HG03025 (cell line): ENCODE data around the gene EIF2B2.

ENCODE experiments used
- ATAC-seq: cut with Tn5 transposase; IDR thresholded peaks from one replicate; pipeline ENCODE4 v1.9.1; 2021; ENCODE audit warnings: mild to moderate bottlenecking, moderate library complexity; ENCODE audit not compliant: unreplicated experiment, low FRiP score

Gene EIF2B2

GRCh38 chr14:74973003-74973653 lies 29.6 kb upstream of the EIF2B2 start:
- no peak for ATAC-seq

- ATAC-seq = no peak
Measured at GRCh38 chr14:74973905-74974363, 28.8 kb upstream of the EIF2B2 start.

- ATAC-seq = no peak
Measured at GRCh38 chr14:74974364-74975058, 28.2 kb upstream of the EIF2B2 start.

- ATAC-seq = no peak
Measured at GRCh38 chr14:74975059-74975810, 27.5 kb upstream of the EIF2B2 start.

GRCh38 chr14:74976264-74977113 lies 26.2 kb upstream of the EIF2B2 start:
- ATAC-seq = no peak

GRCh38 chr14:74977164-74977900 lies 25.4 kb upstream of the EIF2B2 start:
- ATAC-seq = no peak

GRCh38 chr14:74977901-74978385 lies 24.8 kb upstream of the EIF2B2 start:
- ATAC-seq = no peak

- ATAC-seq = no peak
Measured at GRCh38 chr14:74978416-74978947, 24.2 kb upstream of the EIF2B2 start.

- no peak for ATAC-seq
Measured at GRCh38 chr14:74979029-74979428, 23.7 kb upstream of the EIF2B2 start.

GRCh38 chr14:74979442-74980397 lies 23.0 kb upstream of the EIF2B2 start:
- no peak for ATAC-seq

GRCh38 chr14:74980398-74980730 lies 22.4 kb upstream of the EIF2B2 start:
- no peak for ATAC-seq

GRCh38 chr14:74980731-74981461 lies 21.8 kb upstream of the EIF2B2 start:
- no peak for ATAC-seq

GRCh38 chr14:74981462-74981782 lies 21.3 kb upstream of the EIF2B2 start:
- no peak for ATAC-seq

- ATAC-seq = no peak
Measured at GRCh38 chr14:74981833-74982232, 20.9 kb upstream of the EIF2B2 start.

- ATAC-seq = no peak
Measured at GRCh38 chr14:74982661-74983060, 20.1 kb upstream of the EIF2B2 start.

GRCh38 chr14:74983343-74983742 lies 19.4 kb upstream of the EIF2B2 start:
- ATAC-seq = no peak

- ATAC-seq = no peak
Measured at GRCh38 chr14:74984236-74985027, 18.3 kb upstream of the EIF2B2 start.
